Measurements from ENCODE around the gene ATG14. TPM values are rescaled to one million over a fixed set of nuclear protein-coding genes. Genes with fewer than 3 reads are reported as not detected.
A peak's percentile ranks its signal among the peaks of the same experiment; 100 is the strongest.

ATG14 gene
- polyA plus RNA-seq, 3 donors from 2014 or later: 3.2 to 6.1 (median 3.2) TPM

GRCh38 chr14:55372825-55373224, 38.8 kb downstream of the ATG14 start:
- Mint-ChIP-seq H3K36me3 (peaks cover 8 to 44% (median 34%) of the 10 kb centered on the region in 3 donors), H3K4me1 (peaks cover 34 to 56% of the 10 kb centered on the region in 2 donors), H3K4me3 (peak overlapping the region in 2 of 5 donors; percentile 30 to 60), H3K9me3 (no peaks in the 10 kb centered on the region), H3K27ac (peak overlapping the region in 5 of 6 donors; percentile 31 to 95 (median 66)), H3K27me3 (ENCODE audit: low read depth in 3 of 3) (peaks cover 2 to 5% (median 5%) of the 10 kb centered on the region in 3 donors)
- DNase-seq: no peak

GRCh38 chr14:55372423-55372822, 39.2 kb downstream of the ATG14 start:
- H3K27me3 Mint-ChIP-seq (ENCODE audit: low read depth in 3 of 3): peaks cover 2 to 5% (median 5%) of the 10 kb centered on the region in 3 donors
- H3K36me3 Mint-ChIP-seq: peaks cover 8 to 41% (median 33%) of the 10 kb centered on the region in 3 donors
- H3K4me1 Mint-ChIP-seq: peaks cover 34 to 56% of the 10 kb centered on the region in 2 donors
- H3K4me3 Mint-ChIP-seq: peak overlapping the region in 1 of 5 donors; percentile 30
- H3K9me3 Mint-ChIP-seq: no peaks in the 10 kb centered on the region
- DNase-seq: no peak
- H3K27ac Mint-ChIP-seq: peak overlapping the region; percentile 41 to 95 (median 76)

GRCh38 chr14:55370883-55371455, 40.7 kb downstream of the ATG14 start:
- H3K27ac Mint-ChIP-seq: peak overlapping the region in 2 of 6 donors; percentile 44 to 69
- DNase-seq: no peak

GRCh38 chr14:55366271-55366670, 45.4 kb downstream of the ATG14 start:
- peak overlapping the region in 2 of 6 donors; percentile 23 to 35 for H3K27ac Mint-ChIP-seq
- H3K27me3 Mint-ChIP-seq (ENCODE audit: low read depth in 3 of 3): peaks cover 0 to 2% (median 0%) of the 10 kb centered on the region in 3 donors

More at GRCh38 chr14:55370883-55371455, 40.7 kb downstream of the ATG14 start:
- H3K9me3 Mint-ChIP-seq: no peaks in the 10 kb centered on the region
- no peak overlapping the region for H3K4me3 Mint-ChIP-seq
- H3K4me1 Mint-ChIP-seq: peaks cover 34 to 56% of the 10 kb centered on the region in 2 donors
- H3K36me3 Mint-ChIP-seq: peaks cover 0 to 32% (median 19%) of the 10 kb centered on the region in 3 donors
- peaks cover 0 to 5% (median 2%) of the 10 kb centered on the region in 3 donors for H3K27me3 Mint-ChIP-seq (ENCODE audit: low read depth in 3 of 3)

GRCh38 chr14:55361190-55361589, 50.4 kb downstream of the ATG14 start:
- Mint-ChIP-seq H3K36me3 (peaks cover 3 to 11% (median 11%) of the 10 kb centered on the region in 3 donors), H3K27ac (peak overlapping the region in 1 of 6 donors; percentile 15), H3K4me1 (peaks cover 0 to 5% of the 10 kb centered on the region in 2 donors), H3K27me3 (ENCODE audit: low read depth in 3 of 3) (peaks cover 0 to 1% (median 0%) of the 10 kb centered on the region in 3 donors), H3K4me3 (no peak overlapping the region), H3K9me3 (no peaks in the 10 kb centered on the region)
- DNase-seq: no peak

More at GRCh38 chr14:55366271-55366670, 45.4 kb downstream of the ATG14 start:
- H3K4me3 Mint-ChIP-seq: no peak overlapping the region
- no peak for DNase-seq
- H3K36me3 Mint-ChIP-seq: peaks cover 3 to 33% (median 21%) of the 10 kb centered on the region in 3 donors
- H3K4me1 Mint-ChIP-seq: peaks cover 3 to 19% of the 10 kb centered on the region in 2 donors
- H3K9me3 Mint-ChIP-seq: no peaks in the 10 kb centered on the region

- Mint-ChIP-seq H3K36me3 (peaks cover 0 to 4% (median 3%) of the 10 kb centered on the region in 3 donors), H3K27ac (no peak overlapping the region), H3K4me3 (no peak overlapping the region), H3K4me1 (peaks cover 8 to 11% of the 10 kb centered on the region in 2 donors), H3K27me3 (ENCODE audit: low read depth in 3 of 3) (peaks cover 0 to 1% (median 0%) of the 10 kb centered on the region in 3 donors), H3K9me3 (no peaks in the 10 kb centered on the region)
- DNase-seq: no peak
These were observed 52.3 kb downstream of the ATG14 start for GRCh38 chr14:55359307-55359706.

- DNase-seq: no peak
- Mint-ChIP-seq H3K4me3 (no peak overlapping the region), H3K36me3 (peaks cover 0 to 7% (median 0%) of the 10 kb centered on the region in 3 donors), H3K27ac (peak overlapping the region in 2 of 6 donors; percentile 43 to 53), H3K27me3 (ENCODE audit: low read depth in 3 of 3) (peaks cover 1 to 4% (median 1%) of the 10 kb centered on the region in 3 donors), H3K9me3 (no peaks in the 10 kb centered on the region), H3K4me1 (peaks cover 22 to 29% of the 10 kb centered on the region in 2 donors)
These were observed 54.7 kb downstream of the ATG14 start for GRCh38 chr14:55356913-55357312.

- no peaks in the 10 kb centered on the region for H3K9me3 Mint-ChIP-seq
These were observed 55.7 kb downstream of the ATG14 start for GRCh38 chr14:55355922-55356321.

GRCh38 chr14:55354500-55354899, 57.1 kb downstream of the ATG14 start:
- no peaks in the 10 kb centered on the region for H3K9me3 Mint-ChIP-seq
- H3K27me3 Mint-ChIP-seq (ENCODE audit: low read depth in 3 of 3): peaks cover 0 to 4% (median 1%) of the 10 kb centered on the region in 3 donors
- peak; percentile 69 to 76 (median 70) for DNase-seq
- peaks cover 25 to 47% of the 10 kb centered on the region in 2 donors for H3K4me1 Mint-ChIP-seq
- H3K36me3 Mint-ChIP-seq: peaks cover 0 to 22% (median 6%) of the 10 kb centered on the region in 3 donors
- H3K27ac Mint-ChIP-seq: peak overlapping the region; percentile 87 to 97 (median 94)
- peak overlapping the region; percentile 53 to 90 (median 66) for H3K4me3 Mint-ChIP-seq

More at GRCh38 chr14:55355922-55356321, 55.7 kb downstream of the ATG14 start:
- Mint-ChIP-seq H3K27ac (peak overlapping the region in 2 of 6 donors; percentile 40 to 53), H3K27me3 (ENCODE audit: low read depth in 3 of 3) (peaks cover 1 to 4% (median 1%) of the 10 kb centered on the region in 3 donors), H3K36me3 (peaks cover 0 to 17% (median 0%) of the 10 kb centered on the region in 3 donors), H3K4me3 (no peak overlapping the region), H3K4me1 (peaks cover 22 to 33% of the 10 kb centered on the region in 2 donors)
- no peak for DNase-seq

GRCh38 chr14:55353686-55354467, 57.8 kb downstream of the ATG14 start:
- H3K27ac Mint-ChIP-seq: peak overlapping the region; percentile 87 to 97 (median 94)
- H3K4me1 Mint-ChIP-seq: peaks cover 30 to 53% of the 10 kb centered on the region in 2 donors

GRCh38 chr14:55352201-55352600, 59.4 kb downstream of the ATG14 start:
- Mint-ChIP-seq H3K27ac (peak overlapping the region; percentile 48 to 87 (median 72)), H3K36me3 (peaks cover 0 to 21% (median 6%) of the 10 kb centered on the region in 3 donors), H3K27me3 (ENCODE audit: low read depth in 3 of 3) (peaks cover 0 to 4% (median 1%) of the 10 kb centered on the region in 3 donors), H3K4me1 (peaks cover 35 to 67% of the 10 kb centered on the region in 2 donors), H3K9me3 (no peaks in the 10 kb centered on the region), H3K4me3 (no peak overlapping the region)
- DNase-seq: no peak

More at GRCh38 chr14:55353686-55354467, 57.8 kb downstream of the ATG14 start:
- DNase-seq: peak; percentile 27 to 66 (median 48)
- H3K27me3 Mint-ChIP-seq (ENCODE audit: low read depth in 3 of 3): peaks cover 0 to 4% (median 1%) of the 10 kb centered on the region in 3 donors
- H3K9me3 Mint-ChIP-seq: no peaks in the 10 kb centered on the region
- peaks cover 0 to 21% (median 6%) of the 10 kb centered on the region in 3 donors for H3K36me3 Mint-ChIP-seq
- peak overlapping the region; percentile 56 to 90 (median 66) for H3K4me3 Mint-ChIP-seq

GRCh38 chr14:55351111-55351510, 60.5 kb downstream of the ATG14 start:
- Mint-ChIP-seq H3K4me3 (no peak overlapping the region), H3K27me3 (ENCODE audit: low read depth in 3 of 3) (peaks cover 0 to 4% (median 1%) of the 10 kb centered on the region in 3 donors), H3K9me3 (no peaks in the 10 kb centered on the region), H3K4me1 (peaks cover 41 to 78% of the 10 kb centered on the region in 2 donors), H3K36me3 (peaks cover 0 to 21% (median 6%) of the 10 kb centered on the region in 3 donors), H3K27ac (peak overlapping the region in 4 of 6 donors; percentile 23 to 86 (median 54))
- DNase-seq: no peak

- Mint-ChIP-seq H3K36me3 (peaks cover 0 to 21% (median 6%) of the 10 kb centered on the region in 3 donors), H3K4me3 (no peak overlapping the region), H3K4me1 (peaks cover 45 to 85% of the 10 kb centered on the region in 2 donors), H3K27me3 (ENCODE audit: low read depth in 3 of 3) (peaks cover 0 to 4% (median 1%) of the 10 kb centered on the region in 3 donors), H3K27ac (peak overlapping the region in 4 of 6 donors; percentile 32 to 69 (median 44)), H3K9me3 (no peaks in the 10 kb centered on the region)
- DNase-seq: no peak
These were observed 61.2 kb downstream of the ATG14 start for GRCh38 chr14:55350461-55350860.
